ENCODE data around the gene LIFR. TPM values are rescaled to one million over a fixed set of nuclear protein-coding genes. Genes with fewer than 3 reads are reported as not detected.
A peak's percentile ranks its signal among the peaks of the same experiment; 100 is the strongest.

LIFR gene
- polyA plus RNA-seq, 1 experiment: 2.7 TPM

DNA sequence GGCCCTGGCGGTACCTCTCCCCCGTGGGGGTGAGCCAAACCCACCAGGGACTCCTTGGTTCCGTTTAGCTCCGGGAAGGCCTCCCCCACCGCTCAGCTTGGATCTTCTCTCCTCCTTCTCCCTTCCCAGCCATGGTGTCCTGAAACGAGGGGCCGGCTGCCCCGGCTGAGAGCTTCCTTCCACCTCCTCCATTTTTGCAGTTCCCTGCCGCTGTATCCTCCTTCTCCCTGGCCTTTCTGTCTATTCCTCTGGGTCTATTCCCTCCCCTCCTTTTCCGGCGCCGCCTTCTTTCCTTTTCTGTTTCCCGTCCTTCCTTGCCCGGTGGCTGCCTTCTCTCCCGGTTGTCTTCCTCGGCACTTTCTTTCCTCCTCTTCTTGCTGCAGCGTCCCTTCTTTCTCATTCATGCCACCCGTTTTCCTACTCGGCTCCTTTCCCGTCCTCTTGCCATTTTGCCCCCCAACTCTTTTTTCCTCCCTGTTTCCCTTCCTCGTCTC, 110.4 kb downstream of the LIFR start:
- no peak for DNase-seq (ENCODE audit: low read depth)
- TF ChIP-seq, protein P1, sequence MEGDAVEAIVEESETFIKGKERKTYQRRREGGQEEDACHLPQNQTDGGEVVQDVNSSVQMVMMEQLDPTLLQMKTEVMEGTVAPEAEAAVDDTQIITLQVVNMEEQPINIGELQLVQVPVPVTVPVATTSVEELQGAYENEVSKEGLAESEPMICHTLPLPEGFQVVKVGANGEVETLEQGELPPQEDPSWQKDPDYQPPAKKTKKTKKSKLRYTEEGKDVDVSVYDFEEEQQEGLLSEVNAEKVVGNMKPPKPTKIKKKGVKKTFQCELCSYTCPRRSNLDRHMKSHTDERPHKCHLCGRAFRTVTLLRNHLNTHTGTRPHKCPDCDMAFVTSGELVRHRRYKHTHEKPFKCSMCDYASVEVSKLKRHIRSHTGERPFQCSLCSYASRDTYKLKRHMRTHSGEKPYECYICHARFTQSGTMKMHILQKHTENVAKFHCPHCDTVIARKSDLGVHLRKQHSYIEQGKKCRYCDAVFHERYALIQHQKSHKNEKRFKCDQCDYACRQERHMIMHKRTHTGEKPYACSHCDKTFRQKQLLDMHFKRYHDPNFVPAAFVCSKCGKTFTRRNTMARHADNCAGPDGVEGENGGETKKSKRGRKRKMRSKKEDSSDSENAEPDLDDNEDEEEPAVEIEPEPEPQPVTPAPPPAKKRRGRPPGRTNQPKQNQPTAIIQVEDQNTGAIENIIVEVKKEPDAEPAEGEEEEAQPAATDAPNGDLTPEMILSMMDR (IDR thresholded peaks at IDR 0.05; ENCODE audit: insufficient read depth, low read depth, low read length): no peak
- CTCF ChIA-PET: interaction anchor here (0.6 to 9.8 kb wide), 6 partner anchors 12 to 361 kb away, joined by 3 to 182 read pairs (median 6); no protein-coding TSS in a partner anchor
- peak overlapping the region; percentile 43 for H3K4me3 ChIP-seq (ENCODE audit: low read depth, low read length)
- no peaks in the 10 kb centered on the region for H3K36me3 ChIP-seq (ENCODE audit: control insufficient read depth, insufficient read depth, low read length)
- H3K27me3 ChIP-seq (ENCODE audit: control insufficient read depth, insufficient read depth, low read length): no peaks in the 10 kb centered on the region; the same call in none of the 2 replicates
- POLR2A ChIA-PET: no interaction called here

GRCh38 chr5:38445374-38446028, 110.9 kb downstream of the LIFR start:
- TF ChIP-seq, protein P1 (IDR thresholded peaks at IDR 0.05; ENCODE audit: insufficient read depth, low read depth, low read length): no peak
- CTCF ChIA-PET: interaction anchor here (0.6 to 9.8 kb wide), 8 partner anchors 12 to 362 kb away, joined by 3 to 182 read pairs (median 4); no protein-coding TSS in a partner anchor
- H3K4me3 ChIP-seq (ENCODE audit: low read depth, low read length): peak overlapping the region; percentile 43
- DNase-seq (ENCODE audit: low read depth): no peak
- no peaks in the 10 kb centered on the region for H3K36me3 ChIP-seq (ENCODE audit: control insufficient read depth, insufficient read depth, low read length)
- POLR2A ChIA-PET: no interaction called here
- H3K27me3 ChIP-seq (ENCODE audit: control insufficient read depth, insufficient read depth, low read length): no peaks in the 10 kb centered on the region; the same call in none of the 2 replicates

DNA sequence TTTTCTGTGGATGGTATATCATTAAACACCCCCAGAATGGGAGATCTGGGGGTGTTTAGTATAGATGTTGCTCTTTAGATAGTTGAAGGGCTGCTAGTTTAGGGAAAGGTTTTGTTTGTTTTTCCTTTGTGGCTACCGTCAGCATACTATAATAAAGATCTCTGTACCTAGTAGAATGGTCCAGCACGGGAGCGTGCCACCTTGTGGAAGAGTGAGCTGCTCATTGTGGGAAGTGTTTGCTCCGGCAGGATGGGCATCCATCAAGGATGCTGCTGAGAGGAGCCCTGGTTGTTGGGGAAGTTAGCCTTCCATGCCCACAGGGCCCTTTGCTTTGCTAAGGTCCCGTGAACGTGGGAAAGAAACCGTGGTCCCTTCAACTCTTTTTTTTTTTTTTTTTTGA, 113.1 kb downstream of the LIFR start:
- ChIA-PET POLR2A (no interaction called here), CTCF (interaction anchor here (0.8 to 9.8 kb wide), 6 partner anchors 9 to 364 kb away, joined by 4 to 182 read pairs (median 33); no protein-coding TSS in a partner anchor)
- TF ChIP-seq, protein P1 (IDR thresholded peaks at IDR 0.05; ENCODE audit: insufficient read depth, low read depth, low read length): no peak
- Histone ChIP-seq H3K27me3 (ENCODE audit: control insufficient read depth, insufficient read depth, low read length) (no peaks in the 10 kb centered on the region; the same call in none of the 2 replicates), H3K4me3 (ENCODE audit: low read depth, low read length) (no peak overlapping the region), H3K36me3 (ENCODE audit: control insufficient read depth, insufficient read depth, low read length) (no peaks in the 10 kb centered on the region)
- no peak for DNase-seq (ENCODE audit: low read depth)

- Histone ChIP-seq H3K27me3 (ENCODE audit: control insufficient read depth, insufficient read depth, low read length) (no peaks in the 10 kb centered on the region; the same call in none of the 2 replicates), H3K36me3 (ENCODE audit: control insufficient read depth, insufficient read depth, low read length) (no peaks in the 10 kb centered on the region), H3K4me3 (ENCODE audit: low read depth, low read length) (no peak overlapping the region)
- TF ChIP-seq, protein P1 (IDR thresholded peaks at IDR 0.05; ENCODE audit: insufficient read depth, low read depth, low read length): no peak
- POLR2A ChIA-PET: interaction anchor here (0.6 kb wide), 1 partner anchor 25 kb away, joined by 3 read pairs; no protein-coding TSS in a partner anchor
- CTCF ChIA-PET: interaction anchor here (0.7 to 9.8 kb wide), 58 partner anchors 10 to 405 kb away, joined by 3 to 182 read pairs (median 5); no protein-coding TSS in a partner anchor
- no peak for DNase-seq (ENCODE audit: low read depth)
Observed at GRCh38 chr5:38442247-38442573, 114.2 kb downstream of the LIFR start.

DNA sequence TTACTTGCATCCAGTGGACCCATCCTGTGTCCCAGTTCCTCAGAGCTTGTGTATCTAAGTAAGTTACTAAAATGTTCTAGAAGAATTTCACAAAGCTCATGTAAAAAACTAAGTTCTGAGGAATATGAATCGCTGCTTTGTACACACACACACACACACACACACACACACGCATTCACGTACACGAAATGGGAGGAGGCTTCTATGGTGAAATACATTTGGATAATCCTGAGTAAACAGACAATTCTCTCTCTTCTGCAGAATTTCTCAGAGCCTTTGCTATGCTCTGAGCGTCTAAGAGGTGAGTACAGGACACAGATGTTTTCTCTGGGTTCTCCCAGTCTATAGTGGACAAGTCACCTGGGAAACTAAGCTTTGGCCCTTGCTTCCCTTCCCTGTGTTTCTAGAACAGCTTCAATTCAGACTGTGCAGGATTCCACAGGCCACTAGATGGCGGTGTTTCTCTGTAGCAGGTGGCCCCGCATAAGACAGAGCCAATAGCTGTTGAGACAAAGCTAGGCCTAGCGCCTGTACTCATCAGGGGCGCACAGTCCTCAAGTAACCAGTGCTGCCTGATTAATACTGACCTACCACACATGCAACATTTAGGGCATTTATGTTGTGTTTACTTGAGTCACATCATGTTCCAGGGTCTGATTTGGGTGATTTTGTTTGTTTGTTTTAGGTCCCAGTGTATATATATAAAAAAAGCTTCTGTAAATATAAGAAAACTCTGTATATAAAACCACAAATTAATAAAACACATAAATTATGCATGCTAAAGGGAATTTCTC, 114.8 kb downstream of the LIFR start:
- no peaks in the 10 kb centered on the region for H3K36me3 ChIP-seq (ENCODE audit: control insufficient read depth, insufficient read depth, low read length)
- DNase-seq (ENCODE audit: low read depth): no peak
- CTCF ChIA-PET: interaction anchor here (0.6 to 9.8 kb wide), 63 partner anchors 10 to 542 kb away, joined by 3 to 182 read pairs (median 4); no protein-coding TSS in a partner anchor

More for the DNA sequence above, 114.8 kb downstream of the LIFR start:
- TF ChIP-seq, protein P1 (IDR thresholded peaks at IDR 0.05; ENCODE audit: insufficient read depth, low read depth, low read length): peak; percentile 96
- Histone ChIP-seq H3K4me3 (ENCODE audit: low read depth, low read length) (no peak overlapping the region), H3K27me3 (ENCODE audit: control insufficient read depth, insufficient read depth, low read length) (no peaks in the 10 kb centered on the region; the same call in none of the 2 replicates)
- POLR2A ChIA-PET: interaction anchor here (0.6 kb wide), 1 partner anchor 24 kb away, joined by 3 read pairs; no protein-coding TSS in a partner anchor
